Right lobe of liver (tissue), 4 donors: ENCODE data around the gene AMZ1.

Experiments used
- POLR2A ChIP-seq: fragments of 450-650 bp; IDR thresholded peaks from one replicate; pipeline ENCODE4 v1.6.1; 2017; ENCODE audit warnings: antibody characterized with exemption, mild to moderate bottlenecking
- TF ChIP-seq, protein P1 (sequence below), 4 donors: fragments of 200-600 bp in 3 of 4; fragments of 450-650 bp in 1 of 4; IDR thresholded peaks; one replicate each; pipeline versions ENCODE4 v1.5.1 to v1.8.0; 2016 to 2022; ENCODE audit warnings: antibody characterized with exemption in 4 of 4, mild to moderate bottlenecking in 2 of 4
- donor health status: DM: no; HTN: no; CAD: no.
- donor health status: DM: no; HTN: no; CAD: no.
- donor health status: DM: no; HTN: yes; CAD: no.

DNA sequence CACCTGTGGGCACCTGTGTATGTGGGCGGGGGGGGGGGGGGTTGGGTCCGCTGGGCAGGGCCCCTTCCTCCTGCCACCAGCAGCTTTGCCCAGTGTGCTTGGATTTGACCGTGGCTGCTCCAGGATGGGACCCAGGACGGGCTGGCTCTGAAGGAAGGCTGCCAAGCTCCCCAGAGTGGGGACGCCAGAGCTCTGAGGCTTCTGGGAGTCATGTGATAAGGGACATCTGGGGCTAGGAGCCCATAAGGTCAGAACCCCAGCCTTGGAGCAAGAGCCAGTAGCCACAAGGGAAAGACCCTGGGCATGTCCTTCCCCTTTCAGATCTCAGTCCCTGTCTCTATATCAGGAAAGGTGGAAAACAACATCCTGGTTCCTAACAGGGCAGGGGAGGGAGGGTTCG lies 21.8 kb upstream of the AMZ1 start:
- no peak for TF ChIP-seq POLR2A
- TF ChIP-seq, protein P1, sequence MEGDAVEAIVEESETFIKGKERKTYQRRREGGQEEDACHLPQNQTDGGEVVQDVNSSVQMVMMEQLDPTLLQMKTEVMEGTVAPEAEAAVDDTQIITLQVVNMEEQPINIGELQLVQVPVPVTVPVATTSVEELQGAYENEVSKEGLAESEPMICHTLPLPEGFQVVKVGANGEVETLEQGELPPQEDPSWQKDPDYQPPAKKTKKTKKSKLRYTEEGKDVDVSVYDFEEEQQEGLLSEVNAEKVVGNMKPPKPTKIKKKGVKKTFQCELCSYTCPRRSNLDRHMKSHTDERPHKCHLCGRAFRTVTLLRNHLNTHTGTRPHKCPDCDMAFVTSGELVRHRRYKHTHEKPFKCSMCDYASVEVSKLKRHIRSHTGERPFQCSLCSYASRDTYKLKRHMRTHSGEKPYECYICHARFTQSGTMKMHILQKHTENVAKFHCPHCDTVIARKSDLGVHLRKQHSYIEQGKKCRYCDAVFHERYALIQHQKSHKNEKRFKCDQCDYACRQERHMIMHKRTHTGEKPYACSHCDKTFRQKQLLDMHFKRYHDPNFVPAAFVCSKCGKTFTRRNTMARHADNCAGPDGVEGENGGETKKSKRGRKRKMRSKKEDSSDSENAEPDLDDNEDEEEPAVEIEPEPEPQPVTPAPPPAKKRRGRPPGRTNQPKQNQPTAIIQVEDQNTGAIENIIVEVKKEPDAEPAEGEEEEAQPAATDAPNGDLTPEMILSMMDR (IDR thresholded peaks at IDR 0.05), result no peak
